Activated CD4-positive, alpha-beta memory T cell treated with anti-CD3 and anti-CD28 coated beads for 36 hours (primary cell): ENCODE measurements around the gene GPR17. TPM values are rescaled to one million over a fixed set of nuclear protein-coding genes. Genes with fewer than 3 reads are reported as not detected.

ENCODE experiments used
- CTCF ChIA-PET: fragments of 350-600 bp; sonication (Branson Sonifier 250); formaldehyde crosslinking; loops from one replicate; lab custom pipeline; 2021; ENCODE audit warnings: antibody characterized with exemption, inconsistent platforms; lab: Charles Lee
- POLR2A ChIA-PET: fragments of 350-600 bp; sonication (Branson Sonifier 250); formaldehyde crosslinking; loops from one replicate; lab custom pipeline; 2021; ENCODE audit warnings: antibody characterized with exemption; lab: Charles Lee
- DNase-seq: peaks from one replicate; pipeline ENCODE4 v3.0.0-alpha.2; 2020
- H3K27ac Mint-ChIP-seq: one replicate; pipeline ENCODE4 v1.8.0; 2021; ENCODE audit warnings: mixed read lengths
- H3K27me3 Mint-ChIP-seq: one replicate; pipeline ENCODE4 v1.8.0; 2021; ENCODE audit warnings: mixed read lengths
- H3K36me3 Mint-ChIP-seq: one replicate; pipeline ENCODE4 v1.8.0; 2021; ENCODE audit warnings: mixed read lengths
- H3K4me1 Mint-ChIP-seq: one replicate; pipeline ENCODE4 v1.8.0; 2021; ENCODE audit warnings: low read depth, mixed read lengths
- H3K4me3 Mint-ChIP-seq: one replicate; pipeline ENCODE4 v1.8.0; 2021; ENCODE audit warnings: mild to moderate bottlenecking, mixed read lengths
- H3K9me3 Mint-ChIP-seq: one replicate; pipeline ENCODE4 v1.8.0; 2021; ENCODE audit warnings: mixed read lengths
- intact Hi-C: fragments of 100-400 bp; cut with micrococcal nuclease; formaldehyde crosslinking; loops from one replicate; pipeline ENCODE4 v1.15.1; 2023
- total RNA-seq, 2 experiments: library from RNA; stranded (reverse); gene quantifications; one replicate each; pipeline ENCODE4 v1.2.3, GENCODE V29; 2021

GPR17 gene
- total RNA-seq, 2 experiments from 2014 or later: not detected

GRCh38 chr2:127647242-127648190, 1.6 kb downstream of the GPR17 start:
- H3K4me1 Mint-ChIP-seq: peaks cover 7% of the 10 kb centered on the region
- H3K9me3 Mint-ChIP-seq: no peaks in the 10 kb centered on the region
- H3K4me3 Mint-ChIP-seq: no peak overlapping the region
- DNase-seq: no peak
- ChIA-PET CTCF (interaction anchor here (1.0 to 3.6 kb wide), 3 partner anchors 29 to 57 kb away, joined by 3 to 99 read pairs (median 7); no protein-coding TSS in a partner anchor), POLR2A (no interaction called here)
- H3K27ac Mint-ChIP-seq: no peak overlapping the region
- no peaks in the 10 kb centered on the region for H3K36me3 Mint-ChIP-seq
- H3K27me3 Mint-ChIP-seq: no peaks in the 10 kb centered on the region
- intact Hi-C loops: loop anchor here (2.0 to 10.0 kb wide), 2 partner anchors 121 to 323 kb away; partner anchors contain the start of gene IWS1

DNA sequence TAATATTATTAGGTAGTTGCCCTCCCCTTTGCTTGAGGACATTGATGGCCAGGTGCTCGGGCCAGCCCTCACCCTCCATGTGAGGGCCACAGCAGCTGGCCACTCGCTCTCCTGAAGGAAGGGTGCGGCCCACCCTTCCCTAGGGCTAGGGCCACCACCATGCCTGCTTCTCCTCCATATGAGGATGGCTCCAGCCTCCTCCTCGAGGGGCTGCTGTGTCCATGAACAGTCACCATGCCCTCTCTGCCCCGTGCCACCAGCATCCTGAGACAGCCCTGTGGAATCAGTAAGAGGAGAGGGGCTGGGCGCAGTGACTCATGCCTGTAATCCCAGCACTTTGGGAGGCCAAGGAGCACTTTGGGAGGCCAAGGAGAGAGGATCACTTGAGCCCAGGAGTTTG, 2.4 kb downstream of the GPR17 start:
- Mint-ChIP-seq H3K27me3 (no peaks in the 10 kb centered on the region), H3K27ac (no peak overlapping the region), H3K9me3 (no peaks in the 10 kb centered on the region), H3K36me3 (no peaks in the 10 kb centered on the region), H3K4me3 (no peak overlapping the region), H3K4me1 (peaks cover 7% of the 10 kb centered on the region)
- ChIA-PET CTCF (interaction anchor here (2.9 to 3.6 kb wide), 2 partner anchors 9 to 56 kb away, joined by 25 to 99 read pairs; no protein-coding TSS in a partner anchor), POLR2A (no interaction called here)
- intact Hi-C loops: loop anchor here (2.0 to 10.0 kb wide), 2 partner anchors 122 to 324 kb away; partner anchors contain the start of gene IWS1
- no peak for DNase-seq

DNA sequence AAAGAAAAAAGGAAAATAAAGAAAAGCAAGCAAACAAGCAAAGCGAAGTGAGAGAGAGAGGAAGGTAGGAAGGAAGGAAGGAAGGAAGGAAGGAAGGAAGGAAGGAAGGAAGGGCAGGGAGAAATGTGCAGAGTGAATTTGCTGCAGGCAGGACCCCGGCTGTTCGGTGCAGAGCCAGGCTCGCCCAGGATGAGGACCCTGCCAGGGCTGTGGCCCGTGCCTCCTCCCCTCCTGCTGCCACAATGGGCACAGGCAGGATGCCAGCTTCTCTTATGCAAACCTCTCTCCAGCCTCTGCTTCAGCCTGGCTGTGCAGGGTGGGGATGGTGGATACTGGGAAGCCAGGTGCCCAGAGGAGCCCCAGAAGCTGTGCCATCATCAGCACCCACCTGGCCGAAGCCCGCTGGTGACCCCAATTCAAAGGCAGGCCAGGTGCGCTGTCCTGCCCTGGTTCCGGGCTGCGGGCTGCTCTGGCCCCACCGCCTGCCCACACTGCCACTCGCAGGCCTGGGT, 3.2 kb downstream of the GPR17 start:
- CTCF ChIA-PET: interaction anchor here (0.5 to 3.6 kb wide), 11 partner anchors 10 to 452 kb away, joined by 3 to 99 read pairs (median 4); no protein-coding TSS in a partner anchor

DNA sequence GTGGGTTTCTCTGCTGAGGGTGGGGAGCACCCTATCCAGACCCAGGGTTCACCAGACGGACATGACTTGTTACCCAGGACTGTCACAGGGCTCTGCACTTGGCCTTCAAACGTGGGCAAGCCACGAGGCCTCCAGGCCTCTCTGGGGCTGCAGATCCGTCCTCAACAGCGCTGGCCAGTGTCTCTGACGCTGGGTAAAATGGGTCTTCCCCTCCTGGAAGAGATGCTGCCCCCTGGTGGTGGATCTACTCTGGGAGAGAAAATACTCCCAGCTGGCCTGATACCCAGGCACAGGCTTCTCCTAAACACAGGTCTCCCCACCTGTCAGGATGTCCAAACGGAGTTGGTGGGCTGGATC, 3.7 kb downstream of the GPR17 start:
- Mint-ChIP-seq H3K27me3 (no peaks in the 10 kb centered on the region), H3K27ac (no peak overlapping the region), H3K9me3 (no peaks in the 10 kb centered on the region), H3K4me1 (peaks cover 7% of the 10 kb centered on the region), H3K36me3 (no peaks in the 10 kb centered on the region), H3K4me3 (no peak overlapping the region)
- peak; percentile 83 for DNase-seq
- ChIA-PET CTCF (interaction anchor here (0.5 to 3.6 kb wide), 19 partner anchors 10 to 582 kb away, joined by 3 to 99 read pairs (median 4); partner anchors contain the start of gene LIMS2), POLR2A (no interaction called here)
- intact Hi-C loops: loop anchor here (1.0 to 10.0 kb wide), 4 partner anchors 58 to 452 kb away; partner anchors contain the start of gene IWS1

More for the DNA sequence above, 3.2 kb downstream of the GPR17 start:
- Mint-ChIP-seq H3K9me3 (no peaks in the 10 kb centered on the region), H3K27ac (no peak overlapping the region), H3K36me3 (no peaks in the 10 kb centered on the region), H3K4me3 (no peak overlapping the region), H3K27me3 (no peaks in the 10 kb centered on the region), H3K4me1 (peaks cover 7% of the 10 kb centered on the region)
- intact Hi-C loops: loop anchor here (1.0 to 10.0 kb wide), 4 partner anchors 58 to 452 kb away; partner anchors contain the start of gene IWS1
- DNase-seq: no peak
- POLR2A ChIA-PET: no interaction called here

DNA sequence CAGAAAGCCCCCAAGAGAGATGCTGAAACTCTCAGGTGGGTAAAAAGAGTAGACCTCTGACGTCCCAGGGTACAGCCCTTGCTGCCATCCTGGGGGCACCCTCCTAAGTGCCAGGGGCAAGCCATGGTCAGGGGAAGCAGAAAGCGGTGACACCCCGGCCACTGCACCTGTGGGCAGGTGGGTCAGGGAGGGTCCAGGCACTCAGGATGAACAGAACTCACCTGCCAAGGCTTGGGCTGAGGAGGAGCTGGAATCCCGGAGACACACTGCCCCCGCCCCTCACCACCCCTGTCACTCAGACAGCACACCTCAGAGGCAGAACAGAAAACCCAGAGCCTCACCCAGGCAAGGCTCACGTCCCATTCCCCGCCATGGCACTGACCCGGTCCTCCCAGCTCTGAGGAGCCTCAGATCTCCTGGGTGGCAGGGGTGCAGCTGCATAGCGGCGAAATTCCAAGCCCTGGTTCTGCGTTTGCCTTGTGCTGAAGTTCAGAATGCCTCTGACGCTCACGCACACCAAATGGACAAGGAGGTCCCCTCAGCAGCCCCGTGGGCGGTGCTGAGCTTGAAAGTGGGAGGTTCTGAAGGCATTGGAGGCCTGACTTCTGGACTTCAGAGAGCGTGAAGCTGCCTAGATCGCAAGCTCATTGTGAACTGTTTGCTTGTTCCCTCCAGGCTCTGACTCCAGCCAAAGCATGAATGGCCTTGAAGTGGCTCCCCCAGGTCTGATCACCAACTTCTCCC, 4.3 kb downstream of the GPR17 start:
- POLR2A ChIA-PET: no interaction called here
- intact Hi-C loops: no loop called here
- CTCF ChIA-PET: interaction anchor here (0.5 to 3.6 kb wide), 19 partner anchors 10 to 582 kb away, joined by 3 to 99 read pairs (median 4); partner anchors contain the start of gene LIMS2
- no peaks in the 10 kb centered on the region for H3K36me3 Mint-ChIP-seq
- DNase-seq: no peak
- H3K27ac Mint-ChIP-seq: no peak overlapping the region
- H3K4me1 Mint-ChIP-seq: peaks cover 7% of the 10 kb centered on the region
- H3K9me3 Mint-ChIP-seq: no peaks in the 10 kb centered on the region
- H3K4me3 Mint-ChIP-seq: no peak overlapping the region
- no peaks in the 10 kb centered on the region for H3K27me3 Mint-ChIP-seq

DNA sequence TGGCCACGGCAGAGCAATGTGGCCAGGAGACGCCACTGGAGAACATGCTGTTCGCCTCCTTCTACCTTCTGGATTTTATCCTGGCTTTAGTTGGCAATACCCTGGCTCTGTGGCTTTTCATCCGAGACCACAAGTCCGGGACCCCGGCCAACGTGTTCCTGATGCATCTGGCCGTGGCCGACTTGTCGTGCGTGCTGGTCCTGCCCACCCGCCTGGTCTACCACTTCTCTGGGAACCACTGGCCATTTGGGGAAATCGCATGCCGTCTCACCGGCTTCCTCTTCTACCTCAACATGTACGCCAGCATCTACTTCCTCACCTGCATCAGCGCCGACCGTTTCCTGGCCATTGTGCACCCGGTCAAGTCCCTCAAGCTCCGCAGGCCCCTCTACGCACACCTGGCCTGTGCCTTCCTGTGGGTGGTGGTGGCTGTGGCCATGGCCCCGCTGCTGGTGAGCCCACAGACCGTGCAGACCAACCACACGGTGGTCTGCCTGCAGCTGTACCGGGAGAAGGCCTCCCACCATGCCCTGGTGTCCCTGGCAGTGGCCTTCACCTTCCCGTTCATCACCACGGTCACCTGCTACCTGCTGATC, 4.9 kb downstream of the GPR17 start:
- intact Hi-C loops: no loop called here
- H3K36me3 Mint-ChIP-seq: no peaks in the 10 kb centered on the region
- peaks cover 7% of the 10 kb centered on the region for H3K4me1 Mint-ChIP-seq
- H3K9me3 Mint-ChIP-seq: no peaks in the 10 kb centered on the region
- H3K27me3 Mint-ChIP-seq: no peaks in the 10 kb centered on the region
- CTCF ChIA-PET: interaction anchor here (0.6 to 3.6 kb wide), 11 partner anchors 12 to 583 kb away, joined by 3 to 99 read pairs (median 5); partner anchors contain the start of gene LIMS2
- POLR2A ChIA-PET: no interaction called here
- no peak for DNase-seq
- no peak overlapping the region for H3K4me3 Mint-ChIP-seq
- H3K27ac Mint-ChIP-seq: no peak overlapping the region

GRCh38 chr2:127651381-127651809, 5.4 kb downstream of the GPR17 start:
- H3K4me3 Mint-ChIP-seq: no peak overlapping the region
- ChIA-PET POLR2A (no interaction called here), CTCF (interaction anchor here (1.6 to 3.6 kb wide), 3 partner anchors 23 to 60 kb away, joined by 4 to 99 read pairs (median 33); no protein-coding TSS in a partner anchor)
- H3K36me3 Mint-ChIP-seq: no peaks in the 10 kb centered on the region
- intact Hi-C loops: no loop called here
- no peak overlapping the region for H3K27ac Mint-ChIP-seq
- peaks cover 7% of the 10 kb centered on the region for H3K4me1 Mint-ChIP-seq
- no peaks in the 10 kb centered on the region for H3K27me3 Mint-ChIP-seq
- DNase-seq: no peak
- H3K9me3 Mint-ChIP-seq: no peaks in the 10 kb centered on the region

DNA sequence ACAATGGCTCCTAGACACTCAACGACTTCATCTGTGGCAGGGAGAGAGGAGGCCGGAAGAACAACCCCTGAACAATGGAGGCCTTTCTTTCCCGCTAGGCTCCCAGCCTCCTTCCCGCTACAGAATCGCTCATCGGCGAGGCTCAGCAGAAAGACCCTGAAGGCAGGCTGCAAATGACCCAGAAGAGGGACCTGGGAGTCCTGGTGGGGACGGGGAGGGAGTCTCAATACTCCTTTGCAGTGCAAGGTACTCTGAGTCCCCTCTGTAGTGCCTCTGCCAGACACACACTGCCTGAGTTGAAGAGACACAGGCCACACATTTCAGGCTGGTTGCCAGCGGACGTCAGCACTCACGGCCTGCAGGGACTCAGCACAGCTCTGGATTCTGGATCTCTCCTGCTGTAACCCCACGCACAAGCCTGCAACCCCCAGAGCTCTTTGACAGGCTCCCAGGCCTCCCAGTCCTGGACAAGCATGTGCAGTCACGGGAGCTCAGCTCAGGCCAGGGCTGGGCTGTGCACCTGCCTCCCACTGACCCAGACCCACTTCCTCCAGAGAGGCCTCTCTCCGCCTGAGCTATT, 6.1 kb downstream of the GPR17 start:
- POLR2A ChIA-PET: interaction anchor here (0.6 kb wide), 1 partner anchor 385 kb away, joined by 3 read pairs; no protein-coding TSS in a partner anchor
- no peak overlapping the region for H3K27ac Mint-ChIP-seq

GRCh38 chr2:127652786-127653357, 6.9 kb downstream of the GPR17 start:
- Mint-ChIP-seq H3K27me3 (peaks cover 1% of the 10 kb centered on the region), H3K9me3 (no peaks in the 10 kb centered on the region), H3K4me1 (peaks cover 7% of the 10 kb centered on the region), H3K4me3 (no peak overlapping the region), H3K27ac (no peak overlapping the region), H3K36me3 (no peaks in the 10 kb centered on the region)
- CTCF ChIA-PET: interaction anchor here (1.1 to 3.1 kb wide), 4 partner anchors 11 to 70 kb away, joined by 4 to 33 read pairs (median 4); no protein-coding TSS in a partner anchor
- intact Hi-C loops: no loop called here
- POLR2A ChIA-PET: interaction anchor here (0.6 kb wide), 1 partner anchor 385 kb away, joined by 3 read pairs; no protein-coding TSS in a partner anchor
- DNase-seq: no peak

More for the DNA sequence above, 6.1 kb downstream of the GPR17 start:
- Mint-ChIP-seq H3K36me3 (no peaks in the 10 kb centered on the region), H3K4me1 (peaks cover 7% of the 10 kb centered on the region), H3K27me3 (no peaks in the 10 kb centered on the region), H3K4me3 (no peak overlapping the region), H3K9me3 (no peaks in the 10 kb centered on the region)
- intact Hi-C loops: no loop called here
- no peak for DNase-seq
- CTCF ChIA-PET: interaction anchor here (1.1 to 3.1 kb wide), 4 partner anchors 10 to 69 kb away, joined by 4 to 33 read pairs (median 4); no protein-coding TSS in a partner anchor

GRCh38 chr2:127653421-127654083, 7.6 kb downstream of the GPR17 start:
- Mint-ChIP-seq H3K4me1 (peaks cover 7% of the 10 kb centered on the region), H3K27ac (no peak overlapping the region), H3K4me3 (no peak overlapping the region), H3K9me3 (no peaks in the 10 kb centered on the region), H3K27me3 (peaks cover 3% of the 10 kb centered on the region), H3K36me3 (no peaks in the 10 kb centered on the region)
- no peak for DNase-seq
- POLR2A ChIA-PET: no interaction called here
- intact Hi-C loops: no loop called here
- CTCF ChIA-PET: interaction anchor here (1.1 to 3.1 kb wide), 2 partner anchors 62 to 71 kb away, joined by 4 to 33 read pairs; no protein-coding TSS in a partner anchor
